Lung (tissue), 12 donors: Measurements from ENCODE around the gene MSRB3. TPM values are rescaled to one million over a fixed set of nuclear protein-coding genes. Genes with fewer than 3 reads are reported as not detected.

Source experiments
- ATAC-seq: fragments of 200-7000 bp; cut with Tn5 transposase; one replicate; pipeline ENCODE4 v1.9.1; 2020; ENCODE audit warnings: moderate number of reproducible peaks; ENCODE audit not compliant: insufficient read depth, low FRiP score
- DNase-seq, 3 donors: peaks; one replicate each; pipeline ENCODE4 v3.0.0-alpha.2; 2013 to 2017
- H3K27ac ChIP-seq, 2 donors: one replicate each; pipeline ENCODE4 v1.5.1; 2013; ENCODE audit warnings: mild to moderate bottlenecking in 2 of 2, moderate library complexity in 2 of 2, control low read depth in 1 of 2, inconsistent platforms in 1 of 2, low read depth in 1 of 2, low read length in 1 of 2
- H3K27me3 ChIP-seq, 3 donors: one replicate each; pipeline ENCODE4 v1.5.1; 2013; ENCODE audit warnings: low read length in 2 of 3; ENCODE audit not compliant: control insufficient read depth in 3 of 3, insufficient read depth in 3 of 3
- H3K36me3 ChIP-seq, 4 donors: one replicate each; pipeline ENCODE4 v1.5.1; 2013; ENCODE audit warnings: low read length in 4 of 4, mild to moderate bottlenecking in 1 of 4, moderate library complexity in 1 of 4; ENCODE audit not compliant: control insufficient read depth in 4 of 4, insufficient read depth in 4 of 4
- H3K4me1 ChIP-seq, 5 donors: one replicate each; pipeline ENCODE4 v1.5.1; 2013; ENCODE audit warnings: low read length in 5 of 5, mild to moderate bottlenecking in 2 of 5, moderate library complexity in 1 of 5; ENCODE audit not compliant: control insufficient read depth in 5 of 5, insufficient read depth in 5 of 5
- H3K4me3 ChIP-seq: one replicate; pipeline ENCODE4 v1.5.1; 2013; ENCODE audit warnings: mild to moderate bottlenecking, control low read depth, moderate library complexity
- H3K9ac ChIP-seq, 2 donors: one replicate each; pipeline ENCODE4 v1.5.1; 2013; ENCODE audit warnings: low read length in 2 of 2, control low read depth in 1 of 2; ENCODE audit not compliant: insufficient read depth in 1 of 2
- H3K9me3 ChIP-seq, 4 donors: one replicate each; pipeline ENCODE4 v1.5.1; 2013; ENCODE audit warnings: low read length in 3 of 4, mild to moderate bottlenecking in 1 of 4, moderate library complexity in 1 of 4; ENCODE audit not compliant: control insufficient read depth in 4 of 4, insufficient read depth in 3 of 4
- WGBS, 2 donors: extraction: QIAGEN DNeasy Blood & Tissue Kit; methylation state at CpG; one replicate each; pipeline ENCODE4 v1.1.7; 2013; 5-methylcytosine and 5-hydroxymethylcytosine counted together
- polyA plus RNA-seq, 2 donors: library from polyadenylated mRNA; stranded (reverse); fragments of 200-250 nt; gene quantifications; one replicate each; pipeline ENCODE4 v1.2.1, GENCODE V29; 2013
- total RNA-seq, 2 donors: library from RNA; depleted of rRNA in 1 of 2; stranded (reverse); fragments of >200 nt in 1 of 2; gene quantifications; one replicate each; pipeline ENCODE4 v1.2.1, GENCODE V29; 2014 to 2021
- TF ChIP-seq, protein P1 (sequence below): IDR thresholded peaks from 2 replicates; pipeline ENCODE4 v1.5.1; 2012; ENCODE audit warnings: mild to moderate bottlenecking; ENCODE audit errors: control extremely low read depth, extremely low read depth
- donor health status: control.
- donor health status: control.
- donor health status: Bipolar disorder and iron deficiency.
- donor health status: healthy.
- donor health status: DM: yes; HTN: yes; CAD: no.

MSRB3 gene
- total and polyA plus RNA-seq, 4 donors: 11.5 to 41.5 (median 28.3) TPM

DNA sequence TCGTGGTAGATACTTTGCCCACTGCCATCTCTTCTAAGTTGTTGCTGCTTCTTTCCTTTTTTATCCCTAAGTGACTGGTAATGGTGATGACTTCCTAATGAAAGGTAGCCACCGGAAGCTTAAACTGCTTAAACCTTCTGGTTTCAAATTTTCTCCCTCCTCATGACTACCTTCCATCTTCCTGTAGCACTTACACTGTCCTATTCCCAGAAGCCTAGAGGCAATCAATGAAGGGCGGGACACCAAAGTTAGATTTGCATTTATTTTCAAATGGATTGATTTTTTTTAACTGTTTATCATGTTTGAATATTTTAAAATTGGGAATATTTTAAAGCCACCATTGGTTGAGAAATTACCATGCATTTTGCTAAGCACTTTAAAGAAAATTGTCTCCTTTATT, 64.7 kb downstream of the MSRB3 start:
- TF ChIP-seq, protein P1, sequence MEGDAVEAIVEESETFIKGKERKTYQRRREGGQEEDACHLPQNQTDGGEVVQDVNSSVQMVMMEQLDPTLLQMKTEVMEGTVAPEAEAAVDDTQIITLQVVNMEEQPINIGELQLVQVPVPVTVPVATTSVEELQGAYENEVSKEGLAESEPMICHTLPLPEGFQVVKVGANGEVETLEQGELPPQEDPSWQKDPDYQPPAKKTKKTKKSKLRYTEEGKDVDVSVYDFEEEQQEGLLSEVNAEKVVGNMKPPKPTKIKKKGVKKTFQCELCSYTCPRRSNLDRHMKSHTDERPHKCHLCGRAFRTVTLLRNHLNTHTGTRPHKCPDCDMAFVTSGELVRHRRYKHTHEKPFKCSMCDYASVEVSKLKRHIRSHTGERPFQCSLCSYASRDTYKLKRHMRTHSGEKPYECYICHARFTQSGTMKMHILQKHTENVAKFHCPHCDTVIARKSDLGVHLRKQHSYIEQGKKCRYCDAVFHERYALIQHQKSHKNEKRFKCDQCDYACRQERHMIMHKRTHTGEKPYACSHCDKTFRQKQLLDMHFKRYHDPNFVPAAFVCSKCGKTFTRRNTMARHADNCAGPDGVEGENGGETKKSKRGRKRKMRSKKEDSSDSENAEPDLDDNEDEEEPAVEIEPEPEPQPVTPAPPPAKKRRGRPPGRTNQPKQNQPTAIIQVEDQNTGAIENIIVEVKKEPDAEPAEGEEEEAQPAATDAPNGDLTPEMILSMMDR: no peak
- Histone ChIP-seq H3K9me3 (no peaks in the 10 kb centered on the region), H3K4me1 (no peaks in the 10 kb centered on the region), H3K27ac (no peak overlapping the region), H3K27me3 (no peaks in the 10 kb centered on the region), H3K4me3 (no peak overlapping the region), H3K9ac (no peak overlapping the region), H3K36me3 (no peaks in the 10 kb centered on the region)
- 93 to 97% methylated on average over 3 of the region's 3 CpGs for WGBS, 2 donors
- DNase-seq: no peak
- no peak for ATAC-seq

DNA sequence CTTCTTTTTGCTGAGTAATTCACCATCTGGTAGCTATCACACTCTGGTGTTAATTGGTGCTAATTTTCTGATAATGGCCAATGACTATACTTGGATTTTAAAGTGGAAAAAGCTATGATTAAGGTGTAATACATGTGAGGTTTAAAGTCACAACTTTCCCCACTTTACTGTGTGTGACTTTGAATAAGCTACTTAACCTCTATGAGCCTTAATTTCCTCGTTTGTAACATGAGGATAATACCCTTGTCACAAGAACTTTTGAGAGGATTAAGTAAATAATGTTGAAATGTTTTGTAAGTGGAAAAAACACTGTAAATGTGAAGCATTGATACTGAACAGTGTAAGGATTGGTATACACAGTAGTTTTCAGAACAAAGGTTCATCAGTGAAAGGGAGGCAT, 65.3 kb downstream of the MSRB3 start:
- DNase-seq: no peak
- H3K9ac ChIP-seq: no peak overlapping the region
- no peaks in the 10 kb centered on the region for H3K4me1 ChIP-seq
- TF ChIP-seq, protein P1: no peak
- no peaks in the 10 kb centered on the region for H3K27me3 ChIP-seq
- no peak for ATAC-seq
- no peak overlapping the region for H3K27ac ChIP-seq
- no peak overlapping the region for H3K4me3 ChIP-seq
- H3K36me3 ChIP-seq: no peaks in the 10 kb centered on the region
- no peaks in the 10 kb centered on the region for H3K9me3 ChIP-seq
- WGBS, 2 donors: 51 to 76% methylated on average over 1 of the region's 1 CpG

DNA sequence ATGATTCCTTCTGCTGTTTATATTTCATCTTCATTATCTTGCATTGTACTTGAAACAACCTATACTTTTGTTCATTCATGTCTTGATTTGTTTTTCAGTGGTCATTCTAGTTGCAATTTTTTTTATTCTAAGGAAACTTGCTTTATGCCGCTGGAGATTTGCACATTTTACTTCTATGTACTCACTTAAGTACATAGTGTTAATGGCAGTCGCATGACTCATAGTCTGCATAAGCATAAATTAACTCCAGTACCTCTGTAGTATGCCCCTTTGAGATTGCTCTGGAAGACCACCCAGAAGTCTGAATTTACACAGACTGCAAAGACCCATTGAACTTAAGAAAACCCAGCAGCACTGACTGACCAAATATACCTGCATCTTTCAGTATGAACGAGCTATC, 77.0 kb downstream of the MSRB3 start:
- H3K9me3 ChIP-seq: no peaks in the 10 kb centered on the region
- 87 to 94% methylated on average over 3 of the region's 3 CpGs for WGBS, 2 donors
- peaks cover 0 to 4% (median 0%) of the 10 kb centered on the region in 5 donors for H3K4me1 ChIP-seq
- H3K9ac ChIP-seq: no peak overlapping the region
- TF ChIP-seq, protein P1: no peak
- ATAC-seq (no peak), DNase-seq (no peak)
- H3K36me3 ChIP-seq: peaks cover 0 to 10% (median 0%) of the 10 kb centered on the region in 4 donors
- H3K27ac ChIP-seq: no peak overlapping the region
- no peak overlapping the region for H3K4me3 ChIP-seq
- no peaks in the 10 kb centered on the region for H3K27me3 ChIP-seq
